Caco-2 (cell line): ENCODE data around the gene CXCL9. TPM values are rescaled to one million over a fixed set of nuclear protein-coding genes. Genes with fewer than 3 reads are reported as not detected.
A peak's percentile ranks its signal among the peaks of the same experiment; 100 is the strongest.

Source experiments
- BruUV-seq: library from RNA; stranded (reverse); fragments of 400-500 nt; replicated peaks from 2 replicates; lab custom pipeline; 2021; lab: Mats Ljungman, UMichigan
- CTCF ChIA-PET: fragments of 300-600 bp; sonication (Branson Sonifier 250); formaldehyde crosslinking; loops from one replicate; lab custom pipeline; 2022; ENCODE audit warnings: antibody characterized with exemption; lab: Charles Lee
- POLR2A ChIA-PET: fragments of 300-600 bp; sonication (Branson Sonifier 250); formaldehyde crosslinking; loops from one replicate; lab custom pipeline; 2022; ENCODE audit warnings: antibody characterized with exemption; lab: Charles Lee
- DNase-seq, 2 experiments: peaks; one replicate each; pipeline versions ENCODE4 v3.0.0 to v3.0.0-alpha.2; 2020 to 2022
- H3K27me3 ChIP-seq: replicated peaks from 2 replicates; pipeline ENCODE4 v1.6.0; 2011; ENCODE audit warnings: low read length; ENCODE audit not compliant: control insufficient read depth, insufficient read depth
- H3K36me3 ChIP-seq: 2 replicates; pipeline ENCODE4 v1.5.1; 2011; ENCODE audit warnings: low read length; ENCODE audit not compliant: control insufficient read depth, insufficient read depth
- H3K4me1 ChIP-seq: fragments of 250-450 bp; sonication (Bioruptor Pico); 2 replicates; pipeline ENCODE4 v1.5.1; 2020; ENCODE audit warnings: mild to moderate bottlenecking
- H3K4me3 ChIP-seq: 2 replicates; pipeline ENCODE4 v1.5.1; 2011; ENCODE audit warnings: low read depth, mild to moderate bottlenecking, control low read depth, low read length
- H3K9me3 ChIP-seq: fragments of 250-450 bp; sonication (Bioruptor Pico); 2 replicates; pipeline ENCODE4 v1.5.1; 2020; ENCODE audit warnings: mild to moderate bottlenecking, moderate library complexity
- H3K27ac Mint-ChIP-seq: one replicate; pipeline ENCODE4 v1.8.0; 2022; ENCODE audit warnings: mixed read lengths; ENCODE audit not compliant: unreplicated experiment
- H3K27me3 Mint-ChIP-seq: one replicate; pipeline ENCODE4 v1.8.0; 2022; ENCODE audit warnings: mixed read lengths; ENCODE audit not compliant: insufficient read depth, unreplicated experiment
- H3K36me3 Mint-ChIP-seq: one replicate; pipeline ENCODE4 v1.8.0; 2022; ENCODE audit warnings: mild to moderate bottlenecking, mixed read lengths; ENCODE audit not compliant: insufficient read depth, unreplicated experiment
- H3K4me1 Mint-ChIP-seq: one replicate; pipeline ENCODE4 v1.8.0; 2022; ENCODE audit warnings: low read depth, mixed read lengths; ENCODE audit not compliant: unreplicated experiment
- H3K4me3 Mint-ChIP-seq: one replicate; pipeline ENCODE4 v1.8.0; 2022; ENCODE audit warnings: mild to moderate bottlenecking, moderate library complexity, mixed read lengths; ENCODE audit not compliant: unreplicated experiment
- H3K9me3 Mint-ChIP-seq: one replicate; pipeline ENCODE4 v1.8.0; 2022; ENCODE audit warnings: mixed read lengths; ENCODE audit not compliant: unreplicated experiment
- intact Hi-C: fragments of 100-400 bp; cut with micrococcal nuclease; formaldehyde crosslinking; loops from one replicate; pipeline ENCODE4 v1.10.0; 2022; ENCODE audit not compliant: unreplicated experiment
- total RNA-seq: library from RNA; stranded (reverse); gene quantifications from 2 replicates; pipeline ENCODE4 v1.2.3, GENCODE V29; 2022
- TF ChIP-seq, protein P1 (sequence below), 2 experiments: fragments of 200-600 bp in 1 of 2; IDR thresholded peaks; 1 replicate in 1 of 2; 2 replicates in 1 of 2; pipeline versions ENCODE4 v1.5.1 to v1.8.0; 2011 to 2022; ENCODE audit warnings: antibody characterized with exemption in 1 of 2, control low read depth in 1 of 2, inconsistent platforms in 1 of 2, low read depth in 1 of 2, low read length in 1 of 2, mild to moderate bottlenecking in 1 of 2, moderate library complexity in 1 of 2; ENCODE audit not compliant: insufficient read depth in 1 of 2, severe bottlenecking in 1 of 2, unreplicated experiment in 1 of 2

CXCL9 gene
- total RNA-seq, 1 experiment from 2014 or later = not detected

DNA sequence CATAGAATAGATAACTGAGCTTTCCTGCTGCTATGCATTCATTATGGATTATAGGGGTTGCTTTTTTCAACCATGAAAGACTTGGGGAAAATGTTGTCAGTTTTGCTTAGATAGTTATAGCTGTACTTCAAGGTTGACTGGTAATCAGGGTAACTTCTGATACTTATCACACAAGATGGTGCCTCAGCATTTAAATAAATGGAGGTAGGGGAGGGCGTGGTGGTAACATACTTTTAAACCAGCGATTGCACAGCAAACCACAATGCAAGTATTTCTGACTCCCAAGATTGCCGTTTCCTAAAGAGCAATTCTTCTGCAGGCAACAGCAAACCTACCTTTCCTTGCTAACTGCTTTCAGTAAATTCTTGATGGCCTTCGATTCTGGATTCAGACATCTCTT, 14.7 kb upstream of the CXCL9 start:
- no TSS peak for BruUV-seq
- POLR2A ChIA-PET = no interaction called here

GRCh38 chr4:76017056-76017686, 9.9 kb upstream of the CXCL9 start:
- Mint-ChIP-seq H3K4me1 (peaks cover 34% of the 10 kb centered on the region), H3K27me3 (no peaks in the 10 kb centered on the region), H3K36me3 (no peaks in the 10 kb centered on the region), H3K9me3 (no peaks in the 10 kb centered on the region), H3K4me3 (no peak overlapping the region), H3K27ac (no peak overlapping the region)
- TF ChIP-seq, protein P1, sequence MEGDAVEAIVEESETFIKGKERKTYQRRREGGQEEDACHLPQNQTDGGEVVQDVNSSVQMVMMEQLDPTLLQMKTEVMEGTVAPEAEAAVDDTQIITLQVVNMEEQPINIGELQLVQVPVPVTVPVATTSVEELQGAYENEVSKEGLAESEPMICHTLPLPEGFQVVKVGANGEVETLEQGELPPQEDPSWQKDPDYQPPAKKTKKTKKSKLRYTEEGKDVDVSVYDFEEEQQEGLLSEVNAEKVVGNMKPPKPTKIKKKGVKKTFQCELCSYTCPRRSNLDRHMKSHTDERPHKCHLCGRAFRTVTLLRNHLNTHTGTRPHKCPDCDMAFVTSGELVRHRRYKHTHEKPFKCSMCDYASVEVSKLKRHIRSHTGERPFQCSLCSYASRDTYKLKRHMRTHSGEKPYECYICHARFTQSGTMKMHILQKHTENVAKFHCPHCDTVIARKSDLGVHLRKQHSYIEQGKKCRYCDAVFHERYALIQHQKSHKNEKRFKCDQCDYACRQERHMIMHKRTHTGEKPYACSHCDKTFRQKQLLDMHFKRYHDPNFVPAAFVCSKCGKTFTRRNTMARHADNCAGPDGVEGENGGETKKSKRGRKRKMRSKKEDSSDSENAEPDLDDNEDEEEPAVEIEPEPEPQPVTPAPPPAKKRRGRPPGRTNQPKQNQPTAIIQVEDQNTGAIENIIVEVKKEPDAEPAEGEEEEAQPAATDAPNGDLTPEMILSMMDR (IDR thresholded peaks at IDR 0.05; ENCODE audit: insufficient read depth in 1 of 2, low read depth in 1 of 2, low read length in 1 of 2, severe bottlenecking in 1 of 2, unreplicated experiment in 1 of 2) = no peak
- BruUV-seq = no TSS peak
- H3K9me3 ChIP-seq = no peaks in the 10 kb centered on the region
- DNase-seq = no peak
- H3K27me3 ChIP-seq = no peaks in the 10 kb centered on the region
- no peak overlapping the region for H3K4me3 ChIP-seq
- intact Hi-C loops = no loop called here
- CTCF ChIA-PET = no interaction called here
- POLR2A ChIA-PET = no interaction called here
- H3K4me1 ChIP-seq = peaks cover 49% of the 10 kb centered on the region
- no peaks in the 10 kb centered on the region for H3K36me3 ChIP-seq

More for the DNA sequence above, 14.7 kb upstream of the CXCL9 start:
- Histone ChIP-seq H3K9me3 (no peaks in the 10 kb centered on the region), H3K27me3 (no peaks in the 10 kb centered on the region), H3K4me3 (no peak overlapping the region), H3K36me3 (no peaks in the 10 kb centered on the region), H3K4me1 (peaks cover 4% of the 10 kb centered on the region)
- no peaks in the 10 kb centered on the region for H3K4me1 Mint-ChIP-seq
- H3K27ac Mint-ChIP-seq = no peak overlapping the region
- TF ChIP-seq, protein P1 (IDR thresholded peaks at IDR 0.05; ENCODE audit: insufficient read depth in 1 of 2, low read depth in 1 of 2, low read length in 1 of 2, severe bottlenecking in 1 of 2, unreplicated experiment in 1 of 2) = no peak
- no peaks in the 10 kb centered on the region for H3K9me3 Mint-ChIP-seq
- H3K27me3 Mint-ChIP-seq = no peaks in the 10 kb centered on the region
- H3K4me3 Mint-ChIP-seq = no peak overlapping the region
- DNase-seq = no peak
- intact Hi-C loops = no loop called here
- no peaks in the 10 kb centered on the region for H3K36me3 Mint-ChIP-seq
- CTCF ChIA-PET = no interaction called here

- intact Hi-C loops = no loop called here
- Mint-ChIP-seq H3K36me3 (no peaks in the 10 kb centered on the region), H3K4me1 (peaks cover 36% of the 10 kb centered on the region), H3K9me3 (no peaks in the 10 kb centered on the region), H3K27me3 (no peaks in the 10 kb centered on the region), H3K27ac (peak overlapping the region; percentile 79), H3K4me3 (no peak overlapping the region)
- peaks cover 49% of the 10 kb centered on the region for H3K4me1 ChIP-seq
- H3K36me3 ChIP-seq = no peaks in the 10 kb centered on the region
- ChIA-PET POLR2A (no interaction called here), CTCF (interaction anchor here (0.6 kb wide), 2 partner anchors 46 to 160 kb away, joined by 3 to 4 read pairs; no protein-coding TSS in a partner anchor)
- TF ChIP-seq, protein P1 (IDR thresholded peaks at IDR 0.05; ENCODE audit: insufficient read depth in 1 of 2, low read depth in 1 of 2, low read length in 1 of 2, severe bottlenecking in 1 of 2, unreplicated experiment in 1 of 2) = no peak
- no peaks in the 10 kb centered on the region for H3K9me3 ChIP-seq
- BruUV-seq = no TSS peak
- H3K4me3 ChIP-seq = no peak overlapping the region
- H3K27me3 ChIP-seq = no peaks in the 10 kb centered on the region
- DNase-seq = peak; percentile 70 to 76
Observed at GRCh38 chr4:76016393-76016792, 9.1 kb upstream of the CXCL9 start.
